Mesendoderm (in vitro differentiated cells): ENCODE data around the gene ADCY7.
"Not testable (repeated sequence)": the region's sequence is repeated elsewhere in the genome, so short reads cannot be mapped to it uniquely, and the experiment has no call there.

Experiments
- DNase-seq: peaks from one replicate; pipeline ENCODE4 v3.0.0; 2013
- H2AK5ac ChIP-seq: 2 replicates; pipeline ENCODE4 v1.6.1; 2013; ENCODE audit warnings: low read length, inconsistent platforms
- H2BK120ac ChIP-seq: 2 replicates; pipeline ENCODE4 v1.6.1; 2013; ENCODE audit warnings: low read depth, mild to moderate bottlenecking, low read length, moderate library complexity, mixed read lengths
- H2BK15ac ChIP-seq: replicated peaks from 2 replicates; pipeline ENCODE4 v1.6.1; 2013; ENCODE audit warnings: low read depth, mild to moderate bottlenecking, moderate library complexity
- H2BK5ac ChIP-seq: 2 replicates; pipeline ENCODE4 v1.6.1; 2013; ENCODE audit warnings: low read length, inconsistent platforms
- H3K18ac ChIP-seq: 2 replicates; pipeline ENCODE4 v1.6.1; 2013; ENCODE audit warnings: mild to moderate bottlenecking, low read length, mixed read lengths
- H3K23ac ChIP-seq: one replicate; pipeline ENCODE4 v1.6.1; 2013; ENCODE audit warnings: low read length
- H3K27ac ChIP-seq: 2 replicates; pipeline ENCODE4 v1.5.1; 2013; ENCODE audit warnings: low read depth, mild to moderate bottlenecking, inconsistent platforms, low read length, moderate library complexity
- H3K27me3 ChIP-seq: 2 replicates; pipeline ENCODE4 v1.6.1; 2013; ENCODE audit warnings: low read length, control low read depth, mild to moderate bottlenecking, inconsistent platforms; ENCODE audit not compliant: insufficient read depth, poor library complexity
- H3K36me3 ChIP-seq: 2 replicates; pipeline ENCODE4 v1.6.1; 2013; ENCODE audit warnings: low read length, inconsistent platforms; ENCODE audit not compliant: control insufficient read depth, insufficient read depth
- H3K4ac ChIP-seq: one replicate; pipeline ENCODE4 v1.6.1; 2013; ENCODE audit warnings: low read depth, mild to moderate bottlenecking, low read length, moderate library complexity
- H3K4me1 ChIP-seq: 2 replicates; pipeline ENCODE4 v1.6.1; 2013; ENCODE audit warnings: low read depth, low read length, inconsistent platforms; ENCODE audit not compliant: control insufficient read depth
- H3K4me2 ChIP-seq: 2 replicates; pipeline ENCODE4 v1.6.1; 2013; ENCODE audit warnings: low read length
- H3K4me3 ChIP-seq: 2 replicates; pipeline ENCODE4 v1.5.1; 2013; ENCODE audit warnings: mild to moderate bottlenecking, low read length
- H3K56ac ChIP-seq: one replicate; pipeline ENCODE4 v1.6.1; 2013; ENCODE audit warnings: low read length
- H3K79me1 ChIP-seq: 2 replicates; pipeline ENCODE4 v1.6.1; 2013; ENCODE audit warnings: low read length, inconsistent platforms
- H3K79me2 ChIP-seq: 2 replicates; pipeline ENCODE4 v1.6.1; 2013; ENCODE audit warnings: mild to moderate bottlenecking, low read length; ENCODE audit not compliant: control insufficient read depth, insufficient read depth
- H3K9ac ChIP-seq: 2 replicates; pipeline ENCODE4 v1.6.1; 2013; ENCODE audit warnings: low read length, inconsistent platforms
- H4K5ac ChIP-seq: one replicate; pipeline ENCODE4 v1.6.1; 2013; ENCODE audit warnings: low read length
- H4K8ac ChIP-seq: one replicate; pipeline ENCODE4 v1.6.1; 2013; ENCODE audit warnings: low read depth, mild to moderate bottlenecking, control low read depth, low read length, moderate library complexity
- WGBS: extraction: QIAGEN DNeasy Blood & Tissue Kit; methylation state at CpG from one replicate; pipeline ENCODE4 v1.1.7; 2013; ENCODE audit warnings: low lambda C conversion rate, missing lambda C conversion rate; ENCODE audit not compliant: insufficient coverage; ENCODE audit errors: extremely low coverage; 5-methylcytosine and 5-hydroxymethylcytosine counted together

The ADCY7 gene

GRCh38 chr16:50238868-50239301 lies 27.5 kb upstream of the ADCY7 start:
- no peak overlapping the region for H3K23ac ChIP-seq
- no CpG with 5 or more reads among the region's 5 CpGs for WGBS
- H4K8ac ChIP-seq: no peak overlapping the region
- no peak overlapping the region for H2BK15ac ChIP-seq
- H3K79me1 ChIP-seq: no peaks in the 10 kb centered on the region
- no peaks in the 10 kb centered on the region for H3K79me2 ChIP-seq
- no peak overlapping the region for H3K27ac ChIP-seq
- no peak overlapping the region for H2AK5ac ChIP-seq
- no peak overlapping the region for H2BK5ac ChIP-seq
- H3K4me2 ChIP-seq: no peak overlapping the region
- no peak overlapping the region for H3K18ac ChIP-seq
- no peak overlapping the region for H2BK120ac ChIP-seq
- no peak overlapping the region for H3K9ac ChIP-seq
- no peak overlapping the region for H3K56ac ChIP-seq
- no peaks in the 10 kb centered on the region for H3K27me3 ChIP-seq
- no peak overlapping the region for H3K4me3 ChIP-seq
- no peak for DNase-seq
- H3K4ac ChIP-seq: no peak overlapping the region
- H4K5ac ChIP-seq: no peak overlapping the region
- no peaks in the 10 kb centered on the region for H3K4me1 ChIP-seq
- no peaks in the 10 kb centered on the region for H3K36me3 ChIP-seq

GRCh38 chr16:50243024-50243423 lies 23.3 kb upstream of the ADCY7 start:
- H3K18ac ChIP-seq, H3K36me3 ChIP-seq, H3K79me2 ChIP-seq, H3K56ac ChIP-seq, H3K79me1 ChIP-seq, H3K4ac ChIP-seq, H3K9ac ChIP-seq, H2BK15ac ChIP-seq, H2BK5ac ChIP-seq, H2BK120ac ChIP-seq, H3K4me1 ChIP-seq, H4K8ac ChIP-seq, DNase-seq, H3K4me3 ChIP-seq, H3K4me2 ChIP-seq, H3K27me3 ChIP-seq, H3K23ac ChIP-seq, H2AK5ac ChIP-seq, H4K5ac ChIP-seq, H3K27ac ChIP-seq: not testable (repeated sequence)
- WGBS: no CpG with 5 or more reads among the region's 6 CpGs

DNA sequence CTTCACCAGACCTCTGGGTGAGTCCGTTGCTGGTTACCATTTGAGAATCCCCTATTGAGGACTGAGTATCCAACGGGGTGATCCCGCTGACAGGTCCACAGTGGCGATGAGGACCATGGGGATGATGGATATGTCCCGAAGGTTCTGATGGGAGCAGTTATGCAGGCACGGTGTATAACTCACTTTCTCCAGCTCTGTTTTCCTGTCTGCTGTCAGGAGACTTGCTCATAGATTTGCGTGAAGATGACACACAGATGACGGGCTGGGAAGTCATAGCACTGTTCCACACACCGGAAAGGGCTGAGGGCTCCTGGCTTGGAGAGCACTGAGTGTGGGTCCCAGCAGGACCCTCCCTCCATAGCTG lies 22.2 kb upstream of the ADCY7 start:
- H3K79me2 ChIP-seq: no peaks in the 10 kb centered on the region
- H3K9ac ChIP-seq: no peak overlapping the region
- no peak overlapping the region for H2AK5ac ChIP-seq
- H3K23ac ChIP-seq: no peak overlapping the region
- no CpG with 5 or more reads among the region's 9 CpGs for WGBS
- H3K4me1 ChIP-seq: peaks cover 2% of the 10 kb centered on the region
- no peak overlapping the region for H2BK120ac ChIP-seq
- H3K4ac ChIP-seq: no peak overlapping the region
- H4K8ac ChIP-seq: no peak overlapping the region
- H3K36me3 ChIP-seq: no peaks in the 10 kb centered on the region
- no peak overlapping the region for H3K4me2 ChIP-seq
- H4K5ac ChIP-seq: no peak overlapping the region
- no peak overlapping the region for H3K56ac ChIP-seq
- no peak overlapping the region for H2BK5ac ChIP-seq
- H3K27ac ChIP-seq: no peak overlapping the region
- H3K4me3 ChIP-seq: no peak overlapping the region
- H2BK15ac ChIP-seq: no peak overlapping the region
- no peaks in the 10 kb centered on the region for H3K79me1 ChIP-seq
- no peak for DNase-seq
- H3K18ac ChIP-seq: no peak overlapping the region
- H3K27me3 ChIP-seq: no peaks in the 10 kb centered on the region

DNA sequence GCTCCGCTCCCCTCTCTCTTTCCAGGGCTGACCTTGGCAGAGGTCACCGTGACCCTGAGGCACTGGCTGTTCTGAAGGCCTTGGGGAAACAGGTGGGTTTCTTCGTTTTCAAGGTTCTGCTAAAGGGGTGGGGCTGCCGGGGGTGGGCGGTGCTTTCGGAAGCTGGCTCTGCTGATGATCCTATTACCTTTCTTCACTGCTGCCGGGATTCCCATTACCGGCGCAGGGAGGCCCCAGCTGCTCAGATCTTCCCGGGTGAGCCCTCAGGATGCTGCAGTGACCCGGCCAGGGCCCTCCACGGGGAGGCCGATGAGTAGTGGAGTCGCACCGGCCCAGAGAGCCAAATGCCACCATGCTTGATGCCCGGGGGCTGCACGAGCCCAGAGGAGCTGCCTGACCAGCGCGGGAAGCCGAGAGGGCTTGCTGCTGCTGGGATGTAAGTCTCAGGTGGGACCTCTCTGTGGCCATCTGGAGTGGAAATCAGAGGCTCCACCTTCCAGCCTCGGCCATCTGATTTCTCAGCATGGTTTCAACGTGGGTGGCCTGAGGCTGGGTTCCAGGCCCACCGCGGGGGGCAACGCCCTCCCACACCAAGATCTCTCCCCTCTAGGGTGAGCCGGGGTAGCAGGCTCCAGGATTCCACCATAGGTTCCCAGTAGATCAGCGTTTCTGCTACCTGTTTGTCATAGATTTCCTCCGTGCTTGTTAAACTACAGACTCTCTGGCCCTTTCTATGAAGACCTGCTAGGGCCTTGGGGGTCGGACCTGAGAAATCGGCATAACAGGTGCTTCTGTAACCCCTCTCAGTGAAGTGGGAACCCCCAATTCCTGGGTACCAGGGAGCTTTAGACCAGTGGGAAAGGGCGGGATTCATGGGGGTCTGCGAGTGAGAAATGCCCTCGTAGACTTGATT lies 21.6 kb upstream of the ADCY7 start:
- Histone ChIP-seq H3K56ac (peak overlapping the region; percentile 49), H3K27me3 (no peaks in the 10 kb centered on the region), H3K79me2 (no peaks in the 10 kb centered on the region), H3K18ac (no peak overlapping the region), H3K23ac (no peak overlapping the region), H4K5ac (no peak overlapping the region), H2BK120ac (no peak overlapping the region), H2BK15ac (no peak overlapping the region), H2AK5ac (no peak overlapping the region), H3K4me2 (peak overlapping the region; percentile 59), H3K4me3 (no peak overlapping the region), H3K36me3 (no peaks in the 10 kb centered on the region), H3K9ac (no peak overlapping the region), H3K27ac (no peak overlapping the region), H2BK5ac (no peak overlapping the region), H3K4ac (no peak overlapping the region), H4K8ac (no peak overlapping the region), H3K4me1 (peaks cover 2% of the 10 kb centered on the region), H3K79me1 (no peaks in the 10 kb centered on the region)
- DNase-seq: peak; percentile 62
- WGBS: no CpG with 5 or more reads among the region's 33 CpGs

DNA sequence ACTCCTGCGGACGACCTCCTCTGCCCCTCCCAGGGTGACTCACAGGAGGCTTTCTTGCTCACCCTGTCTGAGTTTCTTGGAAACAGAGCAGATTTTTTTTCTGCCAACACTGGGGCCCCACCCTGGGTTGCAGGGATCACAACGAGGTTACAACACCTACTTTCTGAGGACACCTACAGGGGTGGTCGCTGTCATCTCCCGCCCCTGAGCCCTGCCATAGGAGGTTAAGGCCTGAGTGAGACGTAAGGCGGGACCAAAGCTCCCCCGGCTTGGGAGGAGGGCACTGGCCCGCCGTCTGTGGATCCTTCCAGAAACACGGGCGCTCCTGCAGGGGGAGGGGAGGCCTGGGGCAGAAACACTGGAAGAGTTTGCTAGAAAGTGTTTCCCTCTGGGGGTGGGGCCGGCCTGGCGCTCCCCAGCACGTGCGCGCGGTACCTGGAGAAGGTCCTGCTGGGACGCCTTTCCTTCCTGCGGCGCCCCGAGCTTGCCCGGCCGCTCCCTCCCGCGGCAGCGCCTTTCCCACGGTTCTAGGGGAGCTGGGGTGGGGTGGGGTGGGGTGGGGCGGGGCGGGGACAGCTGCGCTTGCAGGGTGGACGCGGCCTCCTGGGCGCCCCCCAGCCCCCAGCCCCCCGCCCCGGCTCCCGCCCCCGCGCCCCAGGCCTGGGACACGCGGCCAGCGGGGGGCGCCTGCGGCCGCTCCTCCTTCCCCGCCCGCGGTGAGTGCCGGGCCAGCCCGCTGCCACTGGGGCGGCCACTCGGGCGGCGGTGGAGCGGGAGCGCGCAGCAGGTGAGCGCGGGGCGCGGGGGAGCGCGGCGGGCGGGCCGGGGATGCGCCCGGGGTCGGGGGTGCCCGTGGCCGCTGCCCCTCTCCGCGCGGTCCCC lies 20.7 kb upstream of the ADCY7 start:
- peak overlapping the region; percentile 88 for H3K18ac ChIP-seq
- no peaks in the 10 kb centered on the region for H3K27me3 ChIP-seq
- peak overlapping the region; percentile 29 for H3K4me3 ChIP-seq
- H3K79me2 ChIP-seq: no peaks in the 10 kb centered on the region
- H3K23ac ChIP-seq: no peak overlapping the region
- WGBS: no CpG with 5 or more reads among the region's 74 CpGs
- peaks cover 2% of the 10 kb centered on the region for H3K4me1 ChIP-seq
- H3K9ac ChIP-seq: peak overlapping the region; percentile 66
- H2BK120ac ChIP-seq: no peak overlapping the region
- H3K4ac ChIP-seq: peak overlapping the region; percentile 49
- H3K36me3 ChIP-seq: no peaks in the 10 kb centered on the region
- no peak overlapping the region for H4K8ac ChIP-seq
- peak overlapping the region; percentile 91 for H3K56ac ChIP-seq
- no peak overlapping the region for H3K27ac ChIP-seq
- DNase-seq: peak; percentile 40
- H3K79me1 ChIP-seq: no peaks in the 10 kb centered on the region
- H2AK5ac ChIP-seq: no peak overlapping the region
- H3K4me2 ChIP-seq: peak overlapping the region; percentile 87
- H2BK5ac ChIP-seq: no peak overlapping the region
- no peak overlapping the region for H4K5ac ChIP-seq
- no peak overlapping the region for H2BK15ac ChIP-seq
